Fibroblast of the conjunctiva (primary cell): ENCODE results near the gene STIM1.
A peak's percentile ranks its signal among the peaks of the same experiment; 100 is the strongest.
"Not testable (repeated sequence)": the region's sequence is repeated elsewhere in the genome, so short reads cannot be mapped to it uniquely, and the experiment has no call there.

Experiments
- DNase-seq: peaks from one replicate; pipeline ENCODE4 v3.0.0-alpha.2; 2010; ENCODE audit warnings: low read depth

STIM1 gene

GRCh38 chr11:3854977-3855807 lies at the start of gene STIM1:
Gene STIM1, plus strand, starts transcription at chr11:3855664. Its CDS starts 607 bp downstream, at chr11:3856271.
- DNase-seq: peak; percentile 87

GRCh38 chr11:3807909-3808860 lies 47.3 kb upstream of the STIM1 start, which contains the start of gene PGAP2:
Gene PGAP2, plus strand, starts transcription at chr11:3808560. Its CDS starts 2,700 bp downstream, at chr11:3811260.
- peak; percentile 21 for DNase-seq

DNA sequence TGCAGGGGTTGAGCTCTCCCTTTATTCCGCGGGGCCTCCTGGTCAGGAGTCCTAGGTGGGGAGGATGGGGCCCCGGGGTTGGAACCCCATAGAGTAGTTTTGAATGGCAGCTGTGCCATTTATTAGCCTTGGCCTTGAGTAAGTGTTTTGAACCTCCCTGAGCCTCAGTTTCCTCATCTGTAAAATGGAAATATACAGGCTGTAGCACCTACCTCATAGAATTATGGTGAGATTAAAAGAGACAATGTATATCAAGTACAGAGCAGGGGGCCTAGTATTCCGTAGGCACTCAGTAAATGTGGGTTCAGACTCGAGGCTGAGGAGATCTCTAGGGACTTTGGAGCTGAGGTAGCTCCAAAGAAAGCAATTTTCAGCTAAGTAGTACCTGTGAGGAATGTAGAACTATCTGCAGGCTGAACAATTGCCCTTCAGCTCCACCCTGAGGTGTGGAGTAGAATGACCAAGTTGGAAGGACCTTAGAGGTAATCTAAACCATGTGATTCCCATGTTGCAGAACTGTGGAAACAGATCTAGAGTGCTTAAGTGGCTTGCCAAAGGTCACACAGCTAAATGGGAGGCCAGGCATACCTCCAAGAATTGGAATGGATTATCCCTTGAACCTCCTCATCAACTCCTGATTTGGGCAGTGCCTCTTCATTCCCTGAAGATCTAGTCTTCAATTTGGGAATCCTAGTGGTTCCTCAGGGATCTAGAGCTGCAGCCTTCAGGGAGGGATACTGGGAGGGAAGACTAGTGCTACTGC lies 46.4 kb upstream of the STIM1 start:
- DNase-seq: peak; percentile 37

DNA sequence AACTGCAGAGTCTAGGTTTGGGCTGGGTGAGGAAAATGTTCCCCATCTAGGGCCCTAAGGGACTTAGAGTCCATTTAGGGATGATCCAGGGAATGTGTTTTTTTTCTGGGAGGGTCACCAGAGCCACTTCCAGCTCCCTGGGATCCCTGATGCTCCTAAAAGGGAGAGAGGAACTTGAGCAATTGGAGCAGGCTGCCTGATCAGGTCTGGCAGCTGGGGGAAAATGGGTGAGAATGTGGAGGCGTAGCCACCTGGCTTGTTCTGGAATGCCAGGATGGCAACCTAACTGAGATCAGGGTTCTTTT lies 45.9 kb upstream of the STIM1 start:
- no peak for DNase-seq

- DNase-seq: no peak
These were observed 45.0 kb upstream of the STIM1 start for GRCh38 chr11:3810446-3810845.

GRCh38 chr11:3810951-3811350 lies 44.5 kb upstream of the STIM1 start:
- no peak for DNase-seq

DNA sequence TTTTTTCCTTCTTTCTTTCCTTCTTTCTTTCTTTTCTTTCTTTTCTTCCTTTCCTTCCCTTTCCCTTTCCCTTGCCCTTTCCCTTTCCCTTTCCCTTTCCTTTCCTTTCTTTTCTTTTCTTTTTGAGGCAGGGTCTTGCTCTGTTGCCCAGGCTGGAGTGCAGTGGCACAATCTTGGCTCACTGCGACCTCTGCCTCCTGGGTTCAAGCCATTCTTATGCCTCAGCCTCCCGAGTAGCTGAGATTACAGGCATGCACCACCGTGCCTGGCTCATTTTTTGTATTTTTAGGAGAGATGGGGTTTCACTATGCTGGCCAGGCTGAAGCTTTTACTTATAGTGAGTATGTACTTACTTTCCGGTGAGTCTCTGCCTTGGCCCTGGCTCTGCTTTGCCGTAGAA lies 40.6 kb upstream of the STIM1 start:
- DNase-seq: not testable (repeated sequence)

DNA sequence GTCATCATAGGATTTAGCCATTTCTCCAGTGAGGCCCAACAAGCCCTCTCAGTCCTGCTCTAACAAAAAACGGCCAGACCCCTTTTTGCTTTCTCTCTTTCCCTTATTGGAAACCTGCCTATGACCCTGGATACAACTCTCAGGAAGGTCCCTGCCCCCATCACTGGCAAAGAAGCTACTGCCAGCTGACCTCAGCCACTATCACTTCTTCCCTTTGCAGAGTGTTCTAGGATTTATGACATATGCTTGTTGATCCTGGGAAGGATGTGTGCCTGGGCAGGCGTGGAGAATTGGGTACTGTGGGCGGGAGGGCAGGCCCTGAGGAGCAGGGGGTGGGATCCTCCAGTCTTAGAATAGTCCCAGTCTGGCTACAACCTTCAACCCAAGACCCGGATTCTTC lies 39.6 kb upstream of the STIM1 start:
- no peak for DNase-seq

DNA sequence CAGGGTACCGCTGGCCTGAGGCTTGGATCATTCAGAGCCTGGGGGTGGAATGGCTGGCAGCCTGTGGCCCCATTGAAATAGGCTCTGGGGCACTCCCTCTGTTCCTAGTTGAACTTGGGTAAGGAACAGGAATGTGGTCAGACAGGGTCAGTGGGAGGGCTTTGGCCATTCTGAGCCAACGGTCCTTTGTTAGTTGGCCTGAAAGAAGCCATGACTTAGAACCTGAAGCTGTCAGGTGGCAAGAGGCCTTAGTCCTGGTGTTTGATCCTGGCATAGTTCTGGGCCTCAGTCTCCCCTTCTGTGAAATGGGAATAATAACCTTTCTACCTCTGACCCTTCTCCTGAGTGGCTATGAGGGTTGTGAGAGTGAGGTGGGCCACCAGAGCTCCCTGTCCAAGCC lies 38.8 kb upstream of the STIM1 start:
- DNase-seq: no peak

DNA sequence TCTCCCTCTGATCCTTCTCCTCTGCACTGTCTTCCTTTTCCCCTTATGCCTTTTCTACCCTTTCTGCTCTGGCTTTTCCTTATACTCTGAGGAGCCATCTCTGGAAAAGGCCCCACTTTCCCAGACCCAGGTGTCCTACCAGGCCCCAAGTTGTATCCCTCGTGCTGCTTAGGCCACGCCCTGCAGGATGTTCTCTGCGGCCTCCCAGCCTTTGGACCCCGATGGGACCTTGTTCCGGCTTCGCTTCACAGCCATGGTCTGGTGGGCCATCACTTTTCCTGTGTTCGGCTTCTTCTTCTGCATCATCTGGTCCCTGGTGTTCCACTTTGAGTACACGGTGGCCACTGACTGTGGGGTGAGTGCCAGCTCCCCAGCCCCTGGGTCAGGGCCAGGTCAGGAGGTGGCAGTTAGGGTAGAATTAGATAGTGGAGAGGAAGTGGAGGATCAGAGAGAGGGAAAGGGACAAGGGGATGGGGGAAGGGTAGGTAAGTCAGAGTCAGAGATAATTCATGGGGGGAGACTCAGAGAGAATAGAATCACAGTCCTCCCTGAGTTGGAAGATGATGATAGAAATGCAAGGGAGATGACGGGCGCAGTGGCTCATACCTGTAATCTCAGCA lies 38.2 kb upstream of the STIM1 start:
- DNase-seq: no peak

GRCh38 chr11:3820971-3821370 lies 34.5 kb upstream of the STIM1 start:
- no peak for DNase-seq

GRCh38 chr11:3822312-3822711 lies 33.2 kb upstream of the STIM1 start:
- DNase-seq: no peak

DNA sequence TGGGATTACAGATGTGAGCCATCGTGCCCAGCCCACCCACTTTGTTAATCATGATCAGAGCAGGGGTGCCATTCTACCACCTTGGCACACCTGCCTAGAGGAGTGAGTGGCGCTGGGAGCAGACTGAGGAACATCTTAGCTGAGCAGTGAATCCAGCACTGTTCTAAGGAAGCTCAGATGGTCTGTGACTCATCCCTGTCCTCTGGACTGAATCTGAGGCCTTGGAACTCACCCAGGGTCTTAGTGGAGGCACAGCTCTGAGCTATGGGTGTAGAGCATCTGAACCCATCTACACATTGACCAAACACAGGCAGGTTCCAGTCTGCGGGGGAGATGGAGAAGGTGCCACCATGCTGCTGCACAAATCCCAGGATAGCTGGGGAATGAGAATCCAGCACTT lies 32.2 kb upstream of the STIM1 start:
- DNase-seq: peak; percentile 64

DNA sequence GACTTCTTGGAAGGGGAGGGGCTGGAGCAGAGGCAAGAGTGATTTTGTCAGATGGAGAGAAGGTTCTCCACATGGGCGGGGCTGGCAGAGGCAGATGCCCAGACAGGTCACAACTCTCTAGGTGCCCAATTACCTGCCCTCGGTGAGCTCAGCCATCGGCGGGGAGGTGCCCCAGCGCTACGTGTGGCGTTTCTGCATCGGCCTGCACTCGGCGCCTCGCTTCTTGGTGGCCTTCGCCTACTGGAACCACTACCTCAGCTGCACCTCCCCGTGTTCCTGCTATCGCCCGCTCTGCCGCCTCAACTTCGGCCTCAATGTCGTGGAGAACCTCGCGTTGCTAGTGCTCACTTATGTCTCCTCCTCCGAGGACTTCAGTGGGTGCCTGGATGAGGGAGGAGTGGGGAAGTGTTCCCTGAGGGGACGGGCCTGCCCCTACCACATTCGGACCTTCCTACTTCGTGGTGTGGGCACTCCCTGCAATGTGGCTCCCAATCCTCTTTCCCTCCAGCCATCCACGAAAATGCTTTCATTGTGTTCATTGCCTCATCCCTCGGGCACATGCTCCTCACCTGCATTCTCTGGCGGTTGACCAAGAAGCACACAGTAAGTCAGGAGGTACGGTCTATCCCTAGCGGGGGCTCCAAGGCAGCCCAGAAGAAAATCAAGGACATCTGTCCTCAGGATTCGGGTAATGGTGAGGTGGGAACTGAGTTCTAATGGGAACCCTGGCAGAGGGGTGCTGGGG lies 31.5 kb upstream of the STIM1 start:
- no peak for DNase-seq

GRCh38 chr11:3824714-3825472 lies 30.6 kb upstream of the STIM1 start:
- no peak for DNase-seq

DNA sequence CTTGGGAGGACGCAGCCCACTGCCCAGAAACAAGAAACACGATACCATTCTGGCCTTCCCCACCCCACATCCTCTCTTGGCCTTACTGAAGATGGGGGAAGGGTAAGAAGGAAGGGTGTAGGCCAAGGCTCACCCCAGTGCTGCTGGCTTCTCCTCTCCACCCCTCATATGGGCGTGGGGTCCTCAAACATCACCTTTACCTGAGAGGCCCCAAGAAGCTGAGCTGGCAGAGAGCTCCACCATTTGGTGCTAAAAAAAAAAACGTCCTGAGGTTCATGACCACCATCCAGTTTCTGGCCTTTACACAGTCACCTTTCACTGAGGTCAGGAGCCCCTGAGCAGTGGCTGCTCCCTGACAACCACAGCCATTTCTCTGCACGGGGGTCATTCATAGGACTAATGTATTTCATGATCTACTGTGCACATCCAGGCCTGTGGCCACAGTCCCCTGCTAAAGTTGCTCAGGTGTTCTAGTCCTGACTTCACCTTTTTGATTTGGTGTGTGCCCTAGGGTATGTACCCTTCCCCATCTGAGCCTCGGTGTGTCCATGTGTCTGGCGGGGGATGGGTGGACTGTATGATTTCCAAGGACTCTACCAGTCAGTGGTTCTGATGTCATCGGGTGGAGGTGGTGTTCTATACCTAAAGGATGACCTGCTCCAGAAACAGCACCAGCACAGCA lies 29.9 kb upstream of the STIM1 start:
- no peak for DNase-seq

DNA sequence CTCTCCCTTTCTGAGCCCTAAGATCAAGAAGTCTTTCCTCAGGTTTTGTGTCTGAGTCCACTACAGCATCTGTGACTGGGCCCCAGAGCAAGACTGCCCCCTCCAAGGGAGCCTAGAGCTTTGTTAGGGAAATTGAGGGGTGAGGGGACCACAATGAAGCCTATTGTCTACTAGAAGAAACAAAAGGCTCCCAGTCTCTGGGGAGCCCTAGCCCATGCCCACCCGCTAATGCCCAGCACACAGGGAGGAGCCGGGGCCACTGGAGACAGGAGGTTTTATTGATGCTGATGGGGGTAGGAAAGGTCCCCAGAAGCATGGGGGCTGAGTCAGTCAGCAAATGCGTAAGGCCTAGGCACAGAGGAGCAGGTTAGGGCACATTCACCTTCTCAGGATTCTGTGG lies 28.7 kb upstream of the STIM1 start:
- DNase-seq: no peak

GRCh38 chr11:3827434-3828186 lies 27.9 kb upstream of the STIM1 start:
- DNase-seq: no peak

DNA sequence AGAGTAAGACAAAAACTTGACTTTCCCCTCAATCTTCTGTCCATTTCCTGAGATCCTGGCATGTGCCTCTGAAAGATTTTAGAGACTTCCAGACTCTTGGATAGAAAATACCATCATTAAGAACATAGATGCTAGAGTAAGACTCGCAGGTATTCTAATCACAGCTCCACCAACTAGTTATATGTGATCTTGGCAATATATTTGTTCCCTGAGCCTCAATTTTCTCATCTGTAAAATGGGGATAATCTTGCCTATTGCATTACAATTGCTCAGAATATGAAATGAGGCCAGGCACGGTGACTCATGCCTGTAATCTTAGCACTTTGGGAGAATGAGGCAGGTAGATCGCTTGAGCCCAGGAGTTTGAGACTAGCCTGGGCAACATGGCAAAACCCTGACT lies 25.4 kb upstream of the STIM1 start:
- DNase-seq: no peak
